WI38 (cell line): ENCODE results near the gene GAK.
"Not testable (repeated sequence)": the region's sequence is repeated elsewhere in the genome, so short reads cannot be mapped to it uniquely, and the experiment has no call there.

Experiments used
- H3K4me3 ChIP-seq: 2 replicates; pipeline ENCODE4 v1.5.1; 2011; ENCODE audit warnings: low read depth, mild to moderate bottlenecking, control low read depth, low read length
- CTCF ChIP-seq: IDR thresholded peaks from 2 replicates; pipeline ENCODE4 v1.5.1; 2012; ENCODE audit warnings: low read depth, mild to moderate bottlenecking, control low read depth, low read length

Gene GAK

GRCh38 chr4:813900-814299 is 118.2 kb downstream of the GAK start:
- no peak overlapping the region for H3K4me3 ChIP-seq
- no peak for TF ChIP-seq CTCF

DNA sequence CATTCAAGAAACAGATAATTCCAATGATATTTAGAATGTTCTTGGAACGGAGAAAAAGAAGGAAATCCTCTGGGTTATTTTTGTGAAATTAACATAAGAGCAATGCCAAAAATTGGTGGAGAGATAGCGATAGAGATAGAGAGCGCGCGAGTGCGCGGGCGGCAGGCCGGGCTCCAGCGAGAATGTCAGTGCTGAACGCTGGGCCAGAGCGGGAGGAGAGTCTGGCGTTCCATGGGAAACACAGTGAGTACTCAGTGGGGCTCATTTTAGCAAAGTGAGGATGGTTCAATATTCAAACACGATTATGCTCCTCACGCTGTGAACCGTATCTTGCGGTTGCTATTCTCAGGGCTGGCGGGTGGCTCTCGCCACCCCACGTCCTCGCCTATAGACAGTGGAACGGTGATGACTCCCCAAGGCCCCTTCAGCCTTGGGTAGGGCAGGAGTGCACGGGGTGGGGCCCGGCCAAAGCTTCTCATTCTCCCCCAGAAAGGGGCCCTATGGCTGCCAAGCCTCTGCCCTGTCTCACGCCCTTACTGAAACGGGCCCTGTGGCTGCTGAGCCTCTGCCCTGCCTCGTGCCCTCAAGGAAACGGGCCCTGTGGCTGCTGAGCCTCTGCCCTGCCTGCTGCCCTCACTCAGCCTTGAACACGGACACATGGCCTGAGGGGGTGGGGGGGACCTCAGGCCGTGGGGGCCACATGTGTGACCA is 123.1 kb downstream of the GAK start:
- TF ChIP-seq CTCF: no peak
- no peak overlapping the region for H3K4me3 ChIP-seq

DNA sequence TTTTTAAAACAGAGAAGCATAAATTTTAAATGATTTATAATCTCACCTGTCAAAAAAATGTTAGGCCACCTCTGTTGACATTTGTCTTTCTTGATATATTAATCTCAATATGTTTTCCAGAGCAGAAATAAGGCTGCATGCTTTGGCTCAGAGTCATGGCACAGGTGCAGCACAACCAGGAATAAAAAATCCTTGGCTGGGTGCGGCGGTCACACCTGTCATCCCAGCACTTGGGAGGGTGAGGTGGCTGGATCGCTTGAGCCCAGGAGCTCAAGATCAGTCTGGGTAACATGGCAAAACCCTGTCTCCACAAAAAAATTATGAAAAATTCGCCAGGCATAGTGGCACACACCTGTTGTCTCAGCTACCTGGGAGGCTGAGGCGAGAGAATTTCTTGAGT is 124.3 kb downstream of the GAK start:
- no peak for TF ChIP-seq CTCF
- H3K4me3 ChIP-seq: no peak overlapping the region

DNA sequence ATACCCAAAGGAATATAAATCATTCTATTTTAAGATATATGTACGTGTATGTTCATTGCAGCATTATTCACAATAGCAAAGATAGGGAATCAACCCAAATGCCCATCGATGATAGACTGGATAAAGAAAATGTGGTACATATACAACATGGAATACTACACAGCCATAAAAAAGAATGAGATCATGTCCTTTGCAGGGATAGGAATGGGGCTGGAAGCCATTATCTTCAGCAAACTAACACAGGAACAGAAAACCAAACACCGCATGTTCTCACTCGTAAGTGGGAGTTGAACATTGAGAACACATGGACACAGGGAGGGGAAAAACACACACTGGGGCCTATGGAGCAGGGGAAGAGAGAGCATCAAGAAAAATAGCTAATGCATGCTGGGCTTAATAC is 125.1 kb downstream of the GAK start:
- not testable (repeated sequence) for H3K4me3 ChIP-seq

DNA sequence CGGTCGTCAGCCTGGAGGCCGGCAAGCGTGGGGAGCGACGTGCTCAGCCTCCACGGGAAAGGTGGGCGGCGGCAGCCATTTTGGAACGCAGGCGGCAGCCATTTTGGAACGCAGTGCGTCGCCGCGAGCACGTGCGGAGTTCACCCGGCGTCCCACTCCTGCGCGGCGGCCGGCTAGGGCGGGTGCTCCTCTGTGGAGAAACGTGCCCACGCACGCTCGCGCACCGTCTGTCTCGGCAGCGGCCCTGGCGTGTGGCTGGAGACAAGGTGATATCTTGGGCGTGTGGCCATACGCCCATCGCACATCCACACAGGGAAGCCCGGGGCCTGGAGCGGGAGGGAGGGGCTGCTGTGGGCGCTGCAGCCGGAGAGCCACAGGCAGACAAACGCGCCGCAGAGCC is 127.3 kb downstream of the GAK start:
- no peak for TF ChIP-seq CTCF
- no peak overlapping the region for H3K4me3 ChIP-seq

DNA sequence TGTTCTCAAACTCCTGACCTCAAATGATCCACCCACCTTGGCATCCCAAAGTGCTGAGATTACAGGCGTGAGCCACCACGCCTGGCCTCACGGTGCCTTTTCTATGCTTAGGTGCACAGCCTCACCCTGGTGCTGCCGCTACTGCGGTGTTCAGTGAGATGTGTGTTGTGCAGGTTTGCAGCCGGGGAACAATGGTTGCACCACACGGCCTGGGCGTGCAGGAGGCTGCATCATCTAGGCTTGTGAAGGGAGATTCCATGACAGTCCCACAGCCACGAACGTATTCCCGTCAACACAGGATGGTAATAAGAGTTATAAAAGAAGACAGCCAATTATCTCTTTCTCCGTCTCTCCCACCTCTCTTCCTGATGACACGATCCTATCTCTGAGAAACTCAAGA is 128.2 kb downstream of the GAK start:
- H3K4me3 ChIP-seq: no peak overlapping the region
- no peak for TF ChIP-seq CTCF

GRCh38 chr4:801436-802124 is 130.5 kb downstream of the GAK start:
- no peak for TF ChIP-seq CTCF
- no peak overlapping the region for H3K4me3 ChIP-seq
